Chondrocyte (in vitro differentiated cells): Measurements from ENCODE around the gene MYO10. TPM values are rescaled to one million over a fixed set of nuclear protein-coding genes. Genes with fewer than 3 reads are reported as not detected.

Source experiments
- DNase-seq: peaks from one replicate; pipeline ENCODE4 v3.0.0; 2021; ENCODE audit warnings: mixed read lengths, low spot score
- H3K27ac Mint-ChIP-seq: one replicate; pipeline ENCODE4 v1.8.0; 2021; ENCODE audit warnings: mild to moderate bottlenecking, moderate library complexity, mixed read lengths; ENCODE audit not compliant: unreplicated experiment
- H3K27me3 Mint-ChIP-seq: 2 replicates; pipeline ENCODE4 v1.8.0; 2021; ENCODE audit warnings: low read depth, mixed read lengths
- H3K36me3 Mint-ChIP-seq: 2 replicates; pipeline ENCODE4 v1.8.0; 2021; ENCODE audit warnings: low read depth, mixed read lengths
- H3K4me1 Mint-ChIP-seq: 2 replicates; pipeline ENCODE4 v1.8.0; 2021; ENCODE audit warnings: low read depth, mild to moderate bottlenecking, mixed read lengths
- H3K4me3 Mint-ChIP-seq: one replicate; pipeline ENCODE4 v1.8.0; 2021; ENCODE audit warnings: mild to moderate bottlenecking, moderate library complexity, mixed read lengths; ENCODE audit not compliant: unreplicated experiment
- H3K9me3 Mint-ChIP-seq: 2 replicates; pipeline ENCODE4 v1.8.0; 2021; ENCODE audit warnings: low read depth, mixed read lengths
- total RNA-seq: library from RNA; stranded (reverse); gene quantifications from 3 replicates; pipeline ENCODE4 v1.2.1, GENCODE V29; 2021
- TF ChIP-seq, protein P1 (sequence below): fragments of 200-600 bp; sonication (generic); IDR thresholded peaks from 2 replicates; pipeline ENCODE4 v1.5.0; 2021; ENCODE audit warnings: antibody characterized with exemption, mild to moderate bottlenecking, moderate library complexity

MYO10 gene
- total RNA-seq, 1 donor from 2014 or later: 51.9 TPM

DNA sequence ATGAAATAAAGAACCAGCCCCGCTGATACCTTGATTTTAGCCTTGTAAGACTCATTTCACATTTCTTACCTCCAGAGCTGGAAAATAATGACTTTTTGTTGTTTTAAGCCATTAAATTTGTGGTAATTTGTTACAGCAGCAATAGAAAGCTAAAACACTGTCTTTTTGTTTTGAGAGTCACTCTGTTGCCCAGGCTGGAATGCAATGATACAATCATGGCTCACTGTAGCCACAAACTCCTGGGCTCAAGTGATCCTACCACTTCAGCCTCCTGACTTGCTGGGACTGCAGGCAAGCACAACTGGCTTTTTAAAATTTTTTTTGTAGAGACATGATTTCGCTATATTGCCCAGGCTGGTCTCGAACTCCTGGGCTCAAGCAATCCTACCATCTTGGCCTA lies 34.7 kb upstream of the MYO10 start:
- Mint-ChIP-seq H3K27ac (no peak overlapping the region), H3K9me3 (no peaks in the 10 kb centered on the region), H3K4me1 (peaks cover 6% of the 10 kb centered on the region), H3K4me3 (no peak overlapping the region), H3K27me3 (no peaks in the 10 kb centered on the region), H3K36me3 (no peaks in the 10 kb centered on the region)
- TF ChIP-seq, protein P1, sequence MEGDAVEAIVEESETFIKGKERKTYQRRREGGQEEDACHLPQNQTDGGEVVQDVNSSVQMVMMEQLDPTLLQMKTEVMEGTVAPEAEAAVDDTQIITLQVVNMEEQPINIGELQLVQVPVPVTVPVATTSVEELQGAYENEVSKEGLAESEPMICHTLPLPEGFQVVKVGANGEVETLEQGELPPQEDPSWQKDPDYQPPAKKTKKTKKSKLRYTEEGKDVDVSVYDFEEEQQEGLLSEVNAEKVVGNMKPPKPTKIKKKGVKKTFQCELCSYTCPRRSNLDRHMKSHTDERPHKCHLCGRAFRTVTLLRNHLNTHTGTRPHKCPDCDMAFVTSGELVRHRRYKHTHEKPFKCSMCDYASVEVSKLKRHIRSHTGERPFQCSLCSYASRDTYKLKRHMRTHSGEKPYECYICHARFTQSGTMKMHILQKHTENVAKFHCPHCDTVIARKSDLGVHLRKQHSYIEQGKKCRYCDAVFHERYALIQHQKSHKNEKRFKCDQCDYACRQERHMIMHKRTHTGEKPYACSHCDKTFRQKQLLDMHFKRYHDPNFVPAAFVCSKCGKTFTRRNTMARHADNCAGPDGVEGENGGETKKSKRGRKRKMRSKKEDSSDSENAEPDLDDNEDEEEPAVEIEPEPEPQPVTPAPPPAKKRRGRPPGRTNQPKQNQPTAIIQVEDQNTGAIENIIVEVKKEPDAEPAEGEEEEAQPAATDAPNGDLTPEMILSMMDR: no peak
- DNase-seq: no peak

DNA sequence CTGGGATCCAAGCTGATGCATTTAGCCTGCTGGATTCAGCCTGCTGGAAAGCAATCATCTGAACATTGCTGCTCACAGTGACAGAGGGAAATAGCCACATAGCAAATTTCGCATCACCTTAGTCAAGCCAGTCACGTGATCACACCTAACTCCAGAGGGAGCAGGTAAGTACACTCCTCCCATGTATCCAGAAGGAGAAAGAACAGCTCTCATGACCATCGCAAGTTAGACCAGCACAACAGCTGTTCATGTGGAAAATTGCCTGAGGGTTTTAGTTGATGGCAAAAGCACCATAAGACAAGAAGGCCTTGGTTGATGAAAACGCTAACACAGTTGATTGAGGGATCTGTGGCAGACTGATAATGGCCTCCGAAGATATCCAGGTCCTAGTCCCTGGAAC lies 34.2 kb upstream of the MYO10 start:
- no peak for DNase-seq
- no peak overlapping the region for H3K27ac Mint-ChIP-seq
- H3K27me3 Mint-ChIP-seq: no peaks in the 10 kb centered on the region
- no peaks in the 10 kb centered on the region for H3K36me3 Mint-ChIP-seq
- H3K4me1 Mint-ChIP-seq: peaks cover 11% of the 10 kb centered on the region
- TF ChIP-seq, protein P1: no peak
- H3K4me3 Mint-ChIP-seq: no peak overlapping the region
- no peaks in the 10 kb centered on the region for H3K9me3 Mint-ChIP-seq

DNA sequence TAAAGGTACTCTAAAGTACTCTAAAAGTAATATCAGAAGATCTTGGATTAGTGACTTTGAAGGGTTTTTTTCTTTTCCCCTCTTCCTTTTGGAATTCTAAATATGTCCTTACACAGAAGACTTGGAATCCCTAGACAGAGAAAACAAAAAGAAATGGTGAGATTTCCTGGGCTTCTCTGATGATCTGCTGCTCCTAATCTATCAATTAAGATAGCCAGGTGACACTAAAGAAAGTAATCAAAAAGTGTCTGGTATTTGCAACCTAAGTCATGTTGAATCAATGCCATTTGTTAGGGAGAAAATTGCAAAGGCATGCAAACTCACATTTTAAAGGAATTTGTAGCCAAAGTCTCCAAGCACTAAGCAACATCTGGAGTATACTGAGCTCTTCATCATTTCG lies 29.5 kb upstream of the MYO10 start:
- no peaks in the 10 kb centered on the region for H3K36me3 Mint-ChIP-seq
- H3K27me3 Mint-ChIP-seq: no peaks in the 10 kb centered on the region
- H3K4me1 Mint-ChIP-seq: peaks cover 14% of the 10 kb centered on the region
- H3K9me3 Mint-ChIP-seq: no peaks in the 10 kb centered on the region
- H3K27ac Mint-ChIP-seq: no peak overlapping the region
- no peak for DNase-seq
- no peak overlapping the region for H3K4me3 Mint-ChIP-seq
- TF ChIP-seq, protein P1: no peak

DNA sequence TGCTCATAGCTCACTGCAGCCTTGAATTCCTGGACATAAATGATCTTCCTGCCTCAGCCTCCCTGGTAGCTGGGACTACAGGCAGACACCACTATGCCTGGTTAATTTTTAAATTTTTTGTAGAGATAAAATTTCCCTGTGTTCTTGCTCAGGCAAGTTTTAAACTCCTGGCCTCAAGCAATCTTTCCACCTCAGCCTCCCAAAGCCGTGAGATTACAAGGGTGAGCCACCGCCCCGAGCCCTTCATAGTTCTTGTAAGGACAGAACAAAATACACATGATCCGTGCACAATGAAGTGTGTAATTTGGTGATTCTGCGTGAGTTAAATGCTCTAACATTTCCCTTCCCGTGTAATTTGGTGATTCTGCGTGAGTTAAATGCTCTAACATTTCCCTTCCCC lies 27.7 kb upstream of the MYO10 start:
- no peak for DNase-seq
- Mint-ChIP-seq H3K27ac (no peak overlapping the region), H3K4me1 (peaks cover 14% of the 10 kb centered on the region), H3K9me3 (no peaks in the 10 kb centered on the region), H3K36me3 (no peaks in the 10 kb centered on the region), H3K4me3 (no peak overlapping the region), H3K27me3 (no peaks in the 10 kb centered on the region)
- TF ChIP-seq, protein P1: no peak

DNA sequence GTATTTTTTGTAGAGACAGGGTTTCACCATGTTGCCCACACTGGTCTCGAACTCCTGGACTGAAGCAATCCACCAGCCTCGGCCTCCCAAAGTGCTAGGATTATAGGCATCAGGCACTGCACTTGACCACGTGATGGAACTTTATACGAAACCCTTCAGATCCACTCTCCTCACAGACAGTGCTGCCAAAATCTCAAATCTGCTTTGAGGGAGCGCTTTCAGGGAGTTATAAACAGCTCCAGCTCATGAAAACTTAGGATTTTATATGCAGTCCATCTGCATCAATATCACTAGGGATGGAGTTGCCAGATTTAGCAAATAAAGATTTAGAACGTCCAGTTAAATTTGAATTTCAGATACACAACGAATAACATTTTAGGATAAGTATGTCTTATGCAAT lies 25.0 kb upstream of the MYO10 start:
- Mint-ChIP-seq H3K27ac (no peak overlapping the region), H3K4me3 (no peak overlapping the region), H3K9me3 (no peaks in the 10 kb centered on the region), H3K36me3 (no peaks in the 10 kb centered on the region), H3K27me3 (no peaks in the 10 kb centered on the region), H3K4me1 (peaks cover 23% of the 10 kb centered on the region)
- no peak for DNase-seq
- TF ChIP-seq, protein P1: no peak
